ENCODE data around the gene SNX8. TPM values are rescaled to one million over a fixed set of nuclear protein-coding genes. Genes with fewer than 3 reads are reported as not detected.

The SNX8 gene
- total and polyA plus RNA-seq, 2 of the 8 experiments (the other 6 are each of a cell fraction or from before 2014, with no cell fraction given): 46.2 to 70.8 TPM

GRCh38 chr7:2316578-2316977 lies 2.3 kb upstream of the SNX8 start:
- Histone ChIP-seq H2AK5ac (ENCODE audit: low read depth, low read length) (peak overlapping the region; percentile 39; the same call in 1 of the 2 replicates), H3K9ac (replicated peaks in 1 of 4; ENCODE audit: extremely low read depth in 1 of 4, low read depth in 3 of 4, low read length in 3 of 4) (no peak overlapping the region), H3K27me3 (replicated peaks in 1 of 4; ENCODE audit: control insufficient read depth in 3 of 4, extremely low read depth in 1 of 4, insufficient read depth in 3 of 4, low read length in 3 of 4) (no peaks in the 10 kb centered on the region), H2BK5ac (ENCODE audit: low read depth, low read length) (no peak overlapping the region), H3K18ac (ENCODE audit: extremely low read depth, low read length) (no peak overlapping the region; the same call in 1 of the 2 replicates), H3K36me3 (ENCODE audit: control insufficient read depth in 2 of 4, insufficient read depth in 4 of 4, low read length in 3 of 4) (no peaks in the 10 kb centered on the region), H3K23ac (ENCODE audit: insufficient read length) (no peak overlapping the region), H4K8ac (ENCODE audit: extremely low read depth, insufficient read depth, low read length) (no peak overlapping the region), H2BK120ac (replicated peaks; ENCODE audit: low read depth, low read length) (no peak overlapping the region), H3K56ac (replicated peaks; ENCODE audit: insufficient read length, low read depth, low read length) (no peak overlapping the region), H2BK12ac (ENCODE audit: low read depth, low read length) (peak overlapping the region; percentile 27; the same call in 1 of the 2 replicates), H4K91ac (replicated peaks; ENCODE audit: insufficient read length, low read length) (no peak overlapping the region), H3K79me2 (ENCODE audit: control insufficient read depth in 1 of 2, insufficient read depth in 2 of 2, low read length in 2 of 2) (peaks cover 0 to 14% of the 10 kb centered on the region in 2 experiments; a peak in 2 of 4 replicates), H3K79me1 (ENCODE audit: low read depth, low read length) (peaks cover 8% of the 10 kb centered on the region; the same call in 1 of the 2 replicates), H3K4ac (replicated peaks; ENCODE audit: insufficient read length, low read depth, low read length) (no peak overlapping the region), H2AFZ (ENCODE audit: low read length) (no peak overlapping the region), H3K4me2 (ENCODE audit: insufficient read depth in 1 of 2, low read depth in 2 of 2, low read length in 2 of 2) (no peak overlapping the region), H2BK15ac (ENCODE audit: low read length) (no peak overlapping the region), H4K5ac (ENCODE audit: insufficient read length, low read depth, low read length) (no peak overlapping the region), H3K9me3 (ENCODE audit: insufficient read depth in 2 of 2, low read depth in 1 of 2, low read length in 1 of 2) (no peaks in the 10 kb centered on the region), H2BK20ac (ENCODE audit: low read length) (peak overlapping the region; percentile 34; the same call in 1 of the 2 replicates), H3K23me2 (ENCODE audit: low read depth, low read length) (peaks cover 6% of the 10 kb centered on the region; the same call in 1 of the 2 replicates), H3K4me3 (ENCODE audit: extremely low read depth in 1 of 4, insufficient read depth in 2 of 4, low read depth in 3 of 4, low read length in 4 of 4) (no peak overlapping the region), H3K27ac (ENCODE audit: low read depth, low read length) (no peak overlapping the region), H3K4me1 (replicated peaks in 1 of 4; ENCODE audit: control insufficient read depth in 3 of 4, insufficient read depth in 4 of 4, low read length in 3 of 4) (peaks cover 0 to 2% (median 0%) of the 10 kb centered on the region in 4 experiments; a peak in 1 of 7 replicates), H3K14ac (ENCODE audit: insufficient read length) (no peak overlapping the region), H4K20me1 (replicated peaks in 1 of 2; ENCODE audit: control insufficient read depth in 1 of 2, insufficient read depth in 2 of 2, low read length in 2 of 2) (no peaks in the 10 kb centered on the region)
- POLR2A ChIA-PET (ENCODE audit: partially characterized antibody): interaction anchor here (2.3 to 2.4 kb wide), 2 partner anchors 16 to 37 kb away, joined by 10 to 12 read pairs; partner anchors contain the start of gene EIF3B
- no peak for DNase-seq (ENCODE audit: low read depth in 1 of 2, low spot score in 2 of 2)
- 95% methylated on average over 1 of the region's 1 CpG; no CpG with 5 or more reads in 1 of the 2 experiments for WGBS, 2 experiments (ENCODE audit: extremely low coverage in 1 of 2, insufficient coverage in 1 of 2, insufficient read length in 1 of 2, insufficient replicate concordance in 2 of 2, low coverage in 1 of 2, low lambda C conversion rate in 2 of 2, missing lambda C conversion rate in 1 of 2)
- CTCF ChIA-PET (ENCODE audit: partially characterized antibody): interaction anchor here (0.6 kb wide), 1 partner anchor 37 kb away, joined by 3 read pairs; no protein-coding TSS in a partner anchor
- no peak for FAIRE-seq
- TF ChIP-seq ATF3 (IDR thresholded peaks at IDR 0.05; ENCODE audit: insufficient read depth, low read depth, low read length) (no peak), SP4 (IDR thresholded peaks at IDR 0.05; ENCODE audit: low read length) (no peak), TCF12 (IDR thresholded peaks at IDR 0.05; ENCODE audit: low read depth, low read length) (no peak), KDM5A (IDR thresholded peaks at IDR 0.05; ENCODE audit: low read length) (no peak), EGR1 (IDR thresholded peaks at IDR 0.05; ENCODE audit: borderline replicate concordance, low read depth, low read length) (no peak), ATF2 (IDR thresholded peaks at IDR 0.05; ENCODE audit: low read length) (no peak), ASH2L (IDR thresholded peaks at IDR 0.05; ENCODE audit: low read length) (no peak), RNF2 (IDR thresholded peaks at IDR 0.05; ENCODE audit: borderline replicate concordance, low read depth, low read length, missing control alignments, poor library complexity, severe bottlenecking) (no peak), POLR2AphosphoS5 (IDR thresholded peaks at IDR 0.05; ENCODE audit: low read depth, low read length) (no peak), BRCA1 (IDR thresholded peaks at IDR 0.05; ENCODE audit: low read depth, low read length) (no peak), NANOG (IDR thresholded peaks at IDR 0.05; ENCODE audit: insufficient read depth, low read depth, low read length, poor library complexity, severe bottlenecking) (no peak)
